Natural killer cell (primary cell): ENCODE measurements around the gene HNRNPA1L2. TPM values are rescaled to one million over a fixed set of nuclear protein-coding genes. Genes with fewer than 3 reads are reported as not detected.
"Not testable (repeated sequence)": the region's sequence is repeated elsewhere in the genome, so short reads cannot be mapped to it uniquely, and the experiment has no call there.

Experiments used
- ATAC-seq, 3 donors: fragments of 150-1000 bp in 2 of 3; fragments of 200-7000 bp in 1 of 3; cut with Tn5 transposase; 1 replicate in 1 of 3; 2 replicates in 2 of 3; pipeline ENCODE4 v1.10.0; 2021; ENCODE audit warnings: mild to moderate bottlenecking in 2 of 3, moderate library complexity in 2 of 3
- DNase-seq, 2 donors: peaks; one replicate each; pipeline versions ENCODE4 v3.0.0 to v3.0.0-alpha.2; 2013 to 2021; ENCODE audit warnings: mixed read lengths in 1 of 2
- H3K27ac ChIP-seq: one replicate; pipeline ENCODE4 v1.5.1; 2013; ENCODE audit warnings: mild to moderate bottlenecking, low read length
- H3K27me3 ChIP-seq: one replicate; pipeline ENCODE4 v1.6.1; 2013; ENCODE audit warnings: low read length; ENCODE audit not compliant: control insufficient read depth, insufficient read depth
- H3K36me3 ChIP-seq: one replicate; pipeline ENCODE4 v1.6.1; 2013; ENCODE audit warnings: low read length; ENCODE audit not compliant: control insufficient read depth, insufficient read depth
- H3K4me1 ChIP-seq: one replicate; pipeline ENCODE4 v1.6.1; 2013; ENCODE audit warnings: low read length; ENCODE audit not compliant: control insufficient read depth, insufficient read depth
- H3K4me3 ChIP-seq: one replicate; pipeline ENCODE4 v1.5.1; 2013; ENCODE audit warnings: low read length
- H3K9me3 ChIP-seq: one replicate; pipeline ENCODE4 v1.6.1; 2013; ENCODE audit warnings: low read length; ENCODE audit not compliant: control insufficient read depth, insufficient read depth
- H3K27ac Mint-ChIP-seq, 2 donors: one replicate each; pipeline ENCODE4 v1.8.0; 2022; ENCODE audit warnings: mild to moderate bottlenecking in 2 of 2, mixed read lengths in 2 of 2, moderate library complexity in 1 of 2
- H3K27me3 Mint-ChIP-seq, 2 donors: one replicate each; pipeline ENCODE4 v1.8.0; 2022; ENCODE audit warnings: low read depth in 2 of 2, mixed read lengths in 2 of 2
- H3K36me3 Mint-ChIP-seq: one replicate; pipeline ENCODE4 v1.8.0; 2022; ENCODE audit warnings: mixed read lengths
- H3K4me1 Mint-ChIP-seq, 2 donors: one replicate each; pipeline ENCODE4 v1.8.0; 2022; ENCODE audit warnings: mixed read lengths in 2 of 2
- H3K4me3 Mint-ChIP-seq: one replicate; pipeline ENCODE4 v1.8.0; 2022; ENCODE audit warnings: mild to moderate bottlenecking, moderate library complexity, mixed read lengths
- H3K9me3 Mint-ChIP-seq, 2 donors: one replicate each; pipeline ENCODE4 v1.8.0; 2022; ENCODE audit warnings: mixed read lengths in 2 of 2
- CTCF ChIP-seq: fragments of 200-600 bp; IDR thresholded peaks from one replicate; pipeline ENCODE4 v1.8.0; 2022; ENCODE audit warnings: antibody characterized with exemption
- WGBS: methylation state at CpG from one replicate; pipeline ENCODE4 v1.1.7; 2013; ENCODE audit warnings: missing lambda C conversion rate; ENCODE audit not compliant: insufficient coverage; 5-methylcytosine and 5-hydroxymethylcytosine counted together
- intact Hi-C: fragments of 100-400 bp; cut with micrococcal nuclease; formaldehyde crosslinking; loops from one replicate; pipeline ENCODE4 v1.14.2; 2022
- total RNA-seq, 4 donors: library from RNA; stranded (reverse); fragments of 120-200 nt in 1 of 4; gene quantifications; one replicate each; pipeline versions ENCODE4 v1.2.3 to v1.2.4, GENCODE V29; 2013 to 2022

HNRNPA1L2 gene
- total RNA-seq, 3 donors from 2014 or later (not counting 1 experiment from before 2014, with no cell fraction given), result 11.9 to 16.2 (median 15.4) TPM

- Histone ChIP-seq H3K27ac (no peak overlapping the region), H3K36me3 (no peaks in the 10 kb centered on the region), H3K27me3 (peaks cover 8% of the 10 kb centered on the region), H3K4me1 (peaks cover 6% of the 10 kb centered on the region), H3K9me3 (no peaks in the 10 kb centered on the region), H3K4me3 (peak overlapping the region; percentile 8)
- no peak for DNase-seq
- peaks cover 7 to 14% of the 10 kb centered on the region in 2 donors for H3K4me1 Mint-ChIP-seq
- ATAC-seq, result peak in 1 of 3 donors; percentile 20
- H3K27me3 Mint-ChIP-seq, result peaks cover 2 to 11% of the 10 kb centered on the region in 2 donors
- TF ChIP-seq CTCF, result no peak
- intact Hi-C loops, result no loop called here
- H3K4me3 Mint-ChIP-seq, result peak overlapping the region; percentile 72
- 14% methylated on average over 10 of the region's 13 CpGs for WGBS
- no peak overlapping the region for H3K27ac Mint-ChIP-seq
- H3K36me3 Mint-ChIP-seq, result no peaks in the 10 kb centered on the region
- H3K9me3 Mint-ChIP-seq, result no peaks in the 10 kb centered on the region
Measured at GRCh38 chr13:52599037-52599847, 43.0 kb upstream of the HNRNPA1L2 start.

GRCh38 chr13:52599848-52600603 lies 42.2 kb upstream of the HNRNPA1L2 start:
- Mint-ChIP-seq H3K4me1 (peaks cover 7 to 14% of the 10 kb centered on the region in 2 donors), H3K27me3 (peaks cover 2 to 11% of the 10 kb centered on the region in 2 donors), H3K9me3 (no peaks in the 10 kb centered on the region), H3K27ac (no peak overlapping the region), H3K36me3 (no peaks in the 10 kb centered on the region), H3K4me3 (peak overlapping the region; percentile 72)
- WGBS, result 3% methylated on average over 73 of the region's 73 CpGs
- intact Hi-C loops, result no loop called here
- H3K27ac ChIP-seq, result no peak overlapping the region
- ATAC-seq (peak; percentile 44 to 67 (median 49)), DNase-seq (no peak)
- H3K27me3 ChIP-seq, result peaks cover 8% of the 10 kb centered on the region
- no peaks in the 10 kb centered on the region for H3K9me3 ChIP-seq
- H3K4me1 ChIP-seq, result peaks cover 6% of the 10 kb centered on the region
- H3K4me3 ChIP-seq, result peak overlapping the region; percentile 8
- H3K36me3 ChIP-seq, result no peaks in the 10 kb centered on the region
- TF ChIP-seq CTCF, result no peak

- intact Hi-C loops, result no loop called here
- H3K4me1 Mint-ChIP-seq, result peaks cover 7 to 14% of the 10 kb centered on the region in 2 donors
- 100% methylated on average over 1 of the region's 3 CpGs for WGBS
- no peaks in the 10 kb centered on the region for H3K36me3 ChIP-seq
- H3K27ac ChIP-seq, result no peak overlapping the region
- peaks cover 8% of the 10 kb centered on the region for H3K27me3 ChIP-seq
- H3K27me3 Mint-ChIP-seq, result peaks cover 2 to 11% of the 10 kb centered on the region in 2 donors
- no peak overlapping the region for H3K27ac Mint-ChIP-seq
- peaks cover 6% of the 10 kb centered on the region for H3K4me1 ChIP-seq
- no peak for TF ChIP-seq CTCF
- H3K4me3 Mint-ChIP-seq, result peak overlapping the region; percentile 50
- H3K4me3 ChIP-seq, result no peak overlapping the region
- ATAC-seq (no peak), DNase-seq (no peak)
- no peaks in the 10 kb centered on the region for H3K9me3 ChIP-seq
- H3K36me3 Mint-ChIP-seq, result no peaks in the 10 kb centered on the region
- no peaks in the 10 kb centered on the region for H3K9me3 Mint-ChIP-seq
Measured at GRCh38 chr13:52600666-52601065, 41.6 kb upstream of the HNRNPA1L2 start.

GRCh38 chr13:52603316-52603715 lies 38.9 kb upstream of the HNRNPA1L2 start:
- DNase-seq, H3K4me3 Mint-ChIP-seq, ATAC-seq, H3K27ac ChIP-seq, H3K4me1 ChIP-seq, H3K27me3 ChIP-seq, H3K36me3 Mint-ChIP-seq, H3K27ac Mint-ChIP-seq, H3K4me3 ChIP-seq, H3K9me3 Mint-ChIP-seq, intact Hi-C loops, H3K9me3 ChIP-seq, H3K36me3 ChIP-seq: not testable (repeated sequence)
- Mint-ChIP-seq H3K27me3 (peaks cover 6 to 11% of the 10 kb centered on the region in 2 donors), H3K4me1 (peaks cover 7 to 14% of the 10 kb centered on the region in 2 donors)
- WGBS, result 88% methylated on average over 1 of the region's 4 CpGs

- H3K27ac Mint-ChIP-seq, H3K9me3 ChIP-seq, H3K27ac ChIP-seq, H3K27me3 Mint-ChIP-seq, H3K4me3 Mint-ChIP-seq, H3K27me3 ChIP-seq, H3K36me3 Mint-ChIP-seq, H3K4me3 ChIP-seq, intact Hi-C loops, ATAC-seq, DNase-seq, H3K9me3 Mint-ChIP-seq, H3K36me3 ChIP-seq, H3K4me1 ChIP-seq: not testable (repeated sequence)
- H3K4me1 Mint-ChIP-seq, result peaks cover 7 to 11% of the 10 kb centered on the region in 2 donors
- 94% methylated on average over 6 of the region's 6 CpGs for WGBS
Measured at GRCh38 chr13:52606126-52606525, 36.1 kb upstream of the HNRNPA1L2 start.
